GM20000 (cell line): ENCODE measurements around the gene PRKAG2.
"Not testable (repeated sequence)": the region's sequence is repeated elsewhere in the genome, so short reads cannot be mapped to it uniquely, and the experiment has no call there.

Source experiments
- DNase-seq: peaks from one replicate; pipeline ENCODE4 v3.0.0; 2012; ENCODE audit warnings: low spot score
- CTCF ChIP-seq: IDR thresholded peaks from 2 replicates; pipeline ENCODE4 v1.5.1; 2012; ENCODE audit warnings: mild to moderate bottlenecking, control low read depth; ENCODE audit errors: extremely low read depth, missing control alignments

The PRKAG2 gene

GRCh38 chr7:151802469-151802846 is 74.5 kb downstream of the PRKAG2 start:
- no peak for TF ChIP-seq CTCF
- DNase-seq, result no peak

DNA sequence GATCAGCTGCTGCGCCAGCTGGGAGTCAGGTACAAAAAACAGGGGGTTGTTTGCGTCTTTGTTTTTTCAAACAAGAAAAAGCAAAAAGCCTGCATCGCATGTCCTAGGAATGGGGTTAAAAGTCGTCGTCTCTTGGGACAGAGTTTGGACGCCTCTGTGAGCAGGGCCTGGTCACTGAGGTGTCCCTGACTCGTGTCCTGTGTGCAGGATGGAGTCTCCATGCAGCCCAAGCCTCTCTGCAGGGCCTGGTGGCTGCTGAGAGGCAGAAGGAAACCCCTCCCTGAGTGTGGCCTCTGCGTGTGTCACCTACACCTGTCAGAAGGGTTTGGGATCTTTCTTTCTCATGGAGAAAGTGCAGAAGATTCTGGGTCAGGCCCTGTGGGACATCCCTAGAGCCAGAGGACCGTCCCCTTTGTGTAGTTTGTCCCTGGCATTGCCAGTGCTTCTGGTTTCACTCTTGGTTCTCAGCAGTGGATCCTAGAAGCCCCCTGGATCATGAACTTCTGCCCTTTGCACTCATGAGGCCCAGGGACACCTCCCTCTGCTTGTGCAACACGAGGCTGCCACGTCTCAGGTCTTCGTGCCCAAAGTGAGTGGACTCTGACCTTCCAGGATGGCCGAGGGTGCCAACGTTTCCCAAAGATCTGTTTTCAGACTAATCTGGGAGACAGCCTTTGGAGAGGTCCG is 75.0 kb downstream of the PRKAG2 start:
- DNase-seq, result no peak
- no peak for TF ChIP-seq CTCF

DNA sequence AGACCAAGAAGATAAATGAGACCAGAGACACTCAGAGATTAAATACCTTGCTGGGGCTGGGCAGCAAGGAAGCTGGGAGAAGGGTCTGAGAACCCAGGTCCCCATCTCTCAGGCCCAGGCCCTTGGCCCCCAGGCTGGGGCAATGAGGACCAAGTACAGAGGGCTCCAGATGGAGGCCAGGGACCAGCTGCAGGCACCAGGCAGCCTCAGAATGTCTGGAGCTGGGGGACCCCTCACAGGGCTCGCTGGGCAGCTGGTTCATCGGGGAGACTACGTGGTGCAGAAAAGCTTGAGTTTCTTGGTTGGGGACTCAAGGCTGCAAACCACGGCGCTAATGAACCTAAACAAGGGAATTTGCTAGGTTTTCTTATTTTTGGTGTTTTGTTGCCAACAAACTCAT is 75.6 kb downstream of the PRKAG2 start:
- TF ChIP-seq CTCF, result no peak
- no peak for DNase-seq

- no peak for DNase-seq
- no peak for TF ChIP-seq CTCF
Measured at GRCh38 chr7:151800861-151801260, 76.1 kb downstream of the PRKAG2 start.

DNA sequence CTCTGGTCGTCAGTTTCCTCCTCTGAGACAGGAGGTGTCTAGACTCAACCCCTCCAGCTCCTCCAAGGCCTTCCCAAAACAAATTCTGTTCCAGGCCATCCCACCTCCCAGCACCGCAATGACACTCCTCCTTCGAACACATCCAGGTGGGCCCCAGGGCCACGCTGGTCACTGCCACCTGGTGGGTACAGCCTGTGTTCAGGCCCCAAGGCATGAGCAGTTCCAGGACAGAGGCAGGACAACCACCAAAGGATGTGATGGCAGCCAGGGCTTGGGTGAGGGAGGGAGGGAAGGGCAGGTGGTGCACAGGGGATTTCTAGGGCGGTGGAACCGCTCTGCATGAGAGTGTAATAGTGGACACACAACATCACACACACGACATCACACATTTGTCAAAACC is 76.5 kb downstream of the PRKAG2 start:
- no peak for DNase-seq
- TF ChIP-seq CTCF, result no peak

- no peak for DNase-seq
- TF ChIP-seq CTCF, result no peak
Measured at GRCh38 chr7:151799506-151799905, 77.4 kb downstream of the PRKAG2 start.

DNA sequence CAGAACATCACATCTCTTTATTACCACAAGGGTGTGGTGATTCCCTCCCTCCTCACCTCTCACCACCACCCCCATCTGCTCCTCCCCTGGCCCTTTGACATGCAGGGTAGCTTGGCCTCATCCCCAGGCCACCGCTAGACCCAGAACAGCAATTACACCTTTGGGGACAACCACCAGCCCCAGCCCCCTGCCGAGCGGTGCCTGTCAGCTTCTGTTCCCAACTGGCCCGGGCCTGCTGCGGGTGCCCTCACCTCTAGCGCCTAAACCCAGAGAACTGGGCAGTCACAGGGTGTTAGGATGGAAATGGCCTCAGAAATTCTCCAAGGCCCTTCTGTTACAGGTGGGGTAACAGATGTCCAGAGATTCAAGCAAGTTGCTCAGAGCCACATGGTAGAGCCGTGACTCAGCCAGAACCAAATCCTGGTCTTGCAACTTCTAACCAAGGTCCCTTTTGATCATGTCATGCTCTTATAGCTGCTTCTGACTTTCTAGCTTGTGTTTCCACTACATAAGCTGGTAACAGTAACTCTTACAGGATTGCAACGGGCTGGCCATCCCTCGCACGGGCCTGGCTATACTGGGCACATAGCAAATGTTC is 78.0 kb downstream of the PRKAG2 start:
- no peak for TF ChIP-seq CTCF
- DNase-seq, result no peak

DNA sequence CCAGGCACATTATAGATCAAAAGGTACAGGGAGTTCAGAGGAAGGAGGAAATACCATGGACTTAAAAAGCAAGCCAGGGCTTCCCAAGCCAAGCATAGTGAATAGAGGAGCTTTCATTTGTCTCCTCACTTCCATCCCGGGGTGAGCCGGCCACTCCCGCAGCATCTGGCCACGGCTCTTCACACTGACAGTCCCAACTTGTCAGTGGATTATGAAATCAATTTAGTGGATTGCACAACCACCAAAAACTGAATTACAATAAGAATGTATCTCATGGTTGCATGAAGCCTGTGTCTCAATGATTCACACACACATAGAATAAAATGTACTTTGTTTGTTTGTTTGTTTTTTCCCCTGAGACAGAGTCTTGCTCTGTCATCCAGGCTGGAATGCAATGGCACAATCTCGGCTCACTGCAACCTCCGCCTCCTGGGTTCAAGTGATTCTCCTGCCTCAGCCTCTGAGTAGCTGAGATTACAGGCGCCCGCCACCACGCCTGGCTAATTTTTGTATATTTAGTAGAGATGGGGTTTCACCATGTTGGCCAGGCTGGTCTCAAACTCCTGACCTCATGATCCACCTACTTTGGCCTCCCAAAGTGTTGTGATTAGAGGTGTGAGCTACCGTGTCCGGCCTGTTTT is 79.1 kb downstream of the PRKAG2 start:
- not testable (repeated sequence) for DNase-seq
